HepG2 (cell line): ENCODE results near the gene RTP2. TPM values are rescaled to one million over a fixed set of nuclear protein-coding genes. Genes with fewer than 3 reads are reported as not detected.
A peak's percentile ranks its signal among the peaks of the same experiment; 100 is the strongest.

Source experiments
- FLYWCH1 ChIP-seq: sonication (generic); formaldehyde crosslinking; IDR thresholded peaks from 2 replicates; pipeline ENCODE4 v1.8.1; 2023; ENCODE audit warnings: mild to moderate bottlenecking, missing genetic modification reagents
- FOXK2 ChIP-seq: fragments of 450-650 bp; IDR thresholded peaks from 2 replicates; pipeline ENCODE4 v1.6.1; 2016
- HHEX ChIP-seq: IDR thresholded peaks from 2 replicates; pipeline ENCODE4 v1.6.1; 2016; ENCODE audit warnings: control low read depth
- IKZF4 ChIP-seq: sonication (generic); formaldehyde crosslinking; IDR thresholded peaks from 2 replicates; pipeline ENCODE4 v1.5.1; 2020; ENCODE audit warnings: borderline replicate concordance, mild to moderate bottlenecking, low read depth, missing genetic modification reagents; ENCODE audit errors: not compliant biosample characterization
- NFKB2 ChIP-seq: sonication (generic); formaldehyde crosslinking; IDR thresholded peaks from 2 replicates; pipeline ENCODE4 v1.4.0; 2020; ENCODE audit warnings: missing genetic modification reagents, borderline replicate concordance
- RARG ChIP-seq: sonication (generic); formaldehyde crosslinking; IDR thresholded peaks from 2 replicates; pipeline ENCODE4 v1.4.0; 2020; ENCODE audit warnings: low read depth, mild to moderate bottlenecking, missing genetic modification reagents
- RORA ChIP-seq: sonication (generic); formaldehyde crosslinking; IDR thresholded peaks from 2 replicates; pipeline ENCODE4 v1.5.0; 2020; ENCODE audit warnings: mild to moderate bottlenecking, missing genetic modification reagents, moderate library complexity
- TSC22D2 ChIP-seq: sonication (generic); formaldehyde crosslinking; IDR thresholded peaks from 2 replicates; pipeline ENCODE4 v1.5.1; 2020; ENCODE audit warnings: missing genetic modification reagents, mild to moderate bottlenecking, borderline replicate concordance
- ZFP90 ChIP-seq: sonication (generic); formaldehyde crosslinking; IDR thresholded peaks from 2 replicates; pipeline ENCODE4 v1.8.0; 2022; ENCODE audit warnings: missing genetic modification reagents, mild to moderate bottlenecking, inconsistent platforms, borderline replicate concordance
- ZNF619 ChIP-seq: sonication (generic); formaldehyde crosslinking; IDR thresholded peaks from 2 replicates; pipeline ENCODE4 v1.4.0; 2020; ENCODE audit warnings: mild to moderate bottlenecking, missing genetic modification reagents
- ZNF776 ChIP-seq: sonication (generic); formaldehyde crosslinking; IDR thresholded peaks from 2 replicates; pipeline ENCODE4 v1.4.0; 2020; ENCODE audit warnings: mild to moderate bottlenecking, missing genetic modification reagents
- polyA plus RNA-seq, 8 experiments: library from polyadenylated mRNA; depleted of rRNA in 3 of 8; stranded (reverse) in 7 of 8; unstranded in 1 of 8; fragments of >200 nt; fragmentation: Illumina TruSeq in 4 of 8; extraction: Trizol in 4 of 8; gene quantifications; 2 replicates each; pipeline versions ENCODE4 v1.2.1 to v1.2.3, GENCODE V29; 2011 to 2016; ENCODE audit warnings: low read depth in 4 of 8, missing spikeins in 1 of 8, mixed read lengths in 1 of 8; ENCODE audit not compliant: insufficient read depth in 1 of 8
- total RNA-seq, 5 experiments: library from RNA; depleted of rRNA; stranded (reverse); fragments of >200 nt; fragmentation: Illumina TruSeq; extraction: Trizol; gene quantifications; 2 replicates each; pipeline ENCODE4 v1.2.3, GENCODE V29; 2016; ENCODE audit warnings: low read depth in 1 of 5
- TF ChIP-seq, protein P1 (sequence below): sonication (generic); formaldehyde crosslinking; IDR thresholded peaks from 2 replicates; pipeline ENCODE4 v1.4.0; 2020; ENCODE audit warnings: missing genetic modification reagents, borderline replicate concordance
- TF ChIP-seq, protein P2 (sequence below): sonication (generic); formaldehyde crosslinking; IDR thresholded peaks from 2 replicates; pipeline ENCODE4 v1.5.1; 2020; ENCODE audit warnings: mild to moderate bottlenecking, missing genetic modification reagents, moderate library complexity
- TF ChIP-seq, protein P3 (sequence below): sonication (generic); formaldehyde crosslinking; IDR thresholded peaks from 2 replicates; pipeline ENCODE4 v1.5.0; 2020; ENCODE audit warnings: missing genetic modification reagents
- TF ChIP-seq, protein P4 (sequence below): sonication (generic); formaldehyde crosslinking; IDR thresholded peaks from 2 replicates; pipeline ENCODE4 v1.4.0; 2020; ENCODE audit warnings: mild to moderate bottlenecking, missing genetic modification reagents
- TF ChIP-seq, protein P5 (sequence below): sonication (generic); formaldehyde crosslinking; IDR thresholded peaks from 2 replicates; pipeline ENCODE4 v1.8.0; 2022; ENCODE audit warnings: low read depth, missing genetic modification reagents

The RTP2 gene
- total and polyA plus RNA-seq, 2 of the 13 experiments (the other 11 are each of a cell fraction or from before 2014, with no cell fraction given) = not detected

DNA sequence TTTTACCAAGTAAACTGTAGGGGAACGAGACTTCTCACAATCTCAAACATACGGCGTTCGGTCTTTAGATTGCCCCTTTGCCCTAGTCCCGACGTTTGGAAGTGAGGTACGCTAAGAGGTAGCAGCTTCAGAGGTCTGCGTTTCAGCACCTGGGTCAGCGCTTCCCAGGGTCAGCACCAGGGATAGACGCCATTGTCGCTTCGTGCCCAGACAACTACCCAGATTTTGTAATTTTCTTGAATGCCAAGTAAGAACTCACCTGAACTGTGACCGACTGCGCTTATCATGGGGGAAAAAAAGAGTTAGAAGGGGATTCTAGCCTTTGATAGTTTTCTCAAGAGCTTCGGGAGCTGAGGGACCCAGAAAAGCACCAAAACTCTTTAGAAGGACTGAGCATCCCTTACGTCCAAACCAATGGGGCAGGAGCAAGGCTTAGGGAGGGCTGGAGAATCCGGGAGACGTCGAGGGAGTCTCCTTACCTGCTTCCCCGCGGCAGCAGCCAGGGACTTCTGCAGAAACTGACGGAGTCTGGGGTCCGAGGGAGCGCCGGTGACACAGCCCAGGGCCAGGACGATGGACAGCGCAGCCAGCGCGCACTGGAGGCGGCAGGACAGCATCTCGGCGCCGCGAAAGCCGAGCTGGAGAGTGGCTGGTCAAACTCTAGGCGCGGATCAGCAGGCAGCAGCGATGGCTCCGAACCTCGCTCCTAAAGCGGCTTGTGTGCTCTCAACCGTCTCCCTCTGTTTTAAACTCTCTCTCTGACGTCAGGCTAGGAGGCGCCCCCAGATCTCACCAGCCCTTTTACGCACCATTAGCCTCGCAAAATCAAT lies 32.5 kb downstream of the RTP2 start, which contains the start of gene SST (continued):
- TF ChIP-seq, protein P1, sequence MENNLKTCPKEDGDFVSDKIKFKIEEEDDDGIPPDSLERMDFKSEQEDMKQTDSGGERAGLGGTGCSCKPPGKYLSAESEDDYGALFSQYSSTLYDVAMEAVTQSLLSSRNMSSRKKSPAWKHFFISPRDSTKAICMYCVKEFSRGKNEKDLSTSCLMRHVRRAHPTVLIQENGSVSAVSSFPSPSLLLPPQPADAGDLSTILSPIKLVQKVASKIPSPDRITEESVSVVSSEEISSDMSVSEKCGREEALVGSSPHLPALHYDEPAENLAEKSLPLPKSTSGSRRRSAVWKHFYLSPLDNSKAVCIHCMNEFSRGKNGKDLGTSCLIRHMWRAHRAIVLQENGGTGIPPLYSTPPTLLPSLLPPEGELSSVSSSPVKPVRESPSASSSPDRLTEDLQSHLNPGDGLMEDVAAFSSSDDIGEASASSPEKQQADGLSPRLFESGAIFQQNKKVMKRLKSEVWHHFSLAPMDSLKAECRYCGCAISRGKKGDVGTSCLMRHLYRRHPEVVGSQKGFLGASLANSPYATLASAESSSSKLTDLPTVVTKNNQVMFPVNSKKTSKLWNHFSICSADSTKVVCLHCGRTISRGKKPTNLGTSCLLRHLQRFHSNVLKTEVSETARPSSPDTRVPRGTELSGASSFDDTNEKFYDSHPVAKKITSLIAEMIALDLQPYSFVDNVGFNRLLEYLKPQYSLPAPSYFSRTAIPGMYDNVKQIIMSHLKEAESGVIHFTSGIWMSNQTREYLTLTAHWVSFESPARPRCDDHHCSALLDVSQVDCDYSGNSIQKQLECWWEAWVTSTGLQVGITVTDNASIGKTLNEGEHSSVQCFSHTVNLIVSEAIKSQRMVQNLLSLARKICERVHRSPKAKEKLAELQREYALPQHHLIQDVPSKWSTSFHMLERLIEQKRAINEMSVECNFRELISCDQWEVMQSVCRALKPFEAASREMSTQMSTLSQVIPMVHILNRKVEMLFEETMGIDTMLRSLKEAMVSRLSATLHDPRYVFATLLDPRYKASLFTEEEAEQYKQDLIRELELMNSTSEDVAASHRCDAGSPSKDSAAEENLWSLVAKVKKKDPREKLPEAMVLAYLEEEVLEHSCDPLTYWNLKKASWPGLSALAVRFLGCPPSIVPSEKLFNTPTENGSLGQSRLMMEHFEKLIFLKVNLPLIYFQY (CRISPR knock-in tag) = peak; percentile 95
- TF ChIP-seq, protein P2, sequence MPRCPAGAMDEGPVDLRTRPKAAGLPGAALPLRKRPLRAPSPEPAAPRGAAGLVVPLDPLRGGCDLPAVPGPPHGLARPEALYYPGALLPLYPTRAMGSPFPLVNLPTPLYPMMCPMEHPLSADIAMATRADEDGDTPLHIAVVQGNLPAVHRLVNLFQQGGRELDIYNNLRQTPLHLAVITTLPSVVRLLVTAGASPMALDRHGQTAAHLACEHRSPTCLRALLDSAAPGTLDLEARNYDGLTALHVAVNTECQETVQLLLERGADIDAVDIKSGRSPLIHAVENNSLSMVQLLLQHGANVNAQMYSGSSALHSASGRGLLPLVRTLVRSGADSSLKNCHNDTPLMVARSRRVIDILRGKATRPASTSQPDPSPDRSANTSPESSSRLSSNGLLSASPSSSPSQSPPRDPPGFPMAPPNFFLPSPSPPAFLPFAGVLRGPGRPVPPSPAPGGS (CRISPR knock-in tag) = peak; percentile 72
- TF ChIP-seq RORA (CRISPR knock-in tag) = 0 out of 2 replicates have a peak, but pooled peaks have one; percentile 38
- 0 out of 2 replicates have a peak, but pooled peaks have one; percentile 85 for TF ChIP-seq FLYWCH1 (CRISPR knock-in tag)
- peak; percentile 95 for TF ChIP-seq IKZF4
- TF ChIP-seq, protein P3, sequence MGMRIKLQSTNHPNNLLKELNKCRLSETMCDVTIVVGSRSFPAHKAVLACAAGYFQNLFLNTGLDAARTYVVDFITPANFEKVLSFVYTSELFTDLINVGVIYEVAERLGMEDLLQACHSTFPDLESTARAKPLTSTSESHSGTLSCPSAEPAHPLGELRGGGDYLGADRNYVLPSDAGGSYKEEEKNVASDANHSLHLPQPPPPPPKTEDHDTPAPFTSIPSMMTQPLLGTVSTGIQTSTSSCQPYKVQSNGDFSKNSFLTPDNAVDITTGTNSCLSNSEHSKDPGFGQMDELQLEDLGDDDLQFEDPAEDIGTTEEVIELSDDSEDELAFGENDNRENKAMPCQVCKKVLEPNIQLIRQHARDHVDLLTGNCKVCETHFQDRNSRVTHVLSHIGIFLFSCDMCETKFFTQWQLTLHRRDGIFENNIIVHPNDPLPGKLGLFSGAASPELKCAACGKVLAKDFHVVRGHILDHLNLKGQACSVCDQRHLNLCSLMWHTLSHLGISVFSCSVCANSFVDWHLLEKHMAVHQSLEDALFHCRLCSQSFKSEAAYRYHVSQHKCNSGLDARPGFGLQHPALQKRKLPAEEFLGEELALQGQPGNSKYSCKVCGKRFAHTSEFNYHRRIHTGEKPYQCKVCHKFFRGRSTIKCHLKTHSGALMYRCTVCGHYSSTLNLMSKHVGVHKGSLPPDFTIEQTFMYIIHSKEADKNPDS (CRISPR knock-in tag) = no peak
- TF ChIP-seq, protein P4, sequence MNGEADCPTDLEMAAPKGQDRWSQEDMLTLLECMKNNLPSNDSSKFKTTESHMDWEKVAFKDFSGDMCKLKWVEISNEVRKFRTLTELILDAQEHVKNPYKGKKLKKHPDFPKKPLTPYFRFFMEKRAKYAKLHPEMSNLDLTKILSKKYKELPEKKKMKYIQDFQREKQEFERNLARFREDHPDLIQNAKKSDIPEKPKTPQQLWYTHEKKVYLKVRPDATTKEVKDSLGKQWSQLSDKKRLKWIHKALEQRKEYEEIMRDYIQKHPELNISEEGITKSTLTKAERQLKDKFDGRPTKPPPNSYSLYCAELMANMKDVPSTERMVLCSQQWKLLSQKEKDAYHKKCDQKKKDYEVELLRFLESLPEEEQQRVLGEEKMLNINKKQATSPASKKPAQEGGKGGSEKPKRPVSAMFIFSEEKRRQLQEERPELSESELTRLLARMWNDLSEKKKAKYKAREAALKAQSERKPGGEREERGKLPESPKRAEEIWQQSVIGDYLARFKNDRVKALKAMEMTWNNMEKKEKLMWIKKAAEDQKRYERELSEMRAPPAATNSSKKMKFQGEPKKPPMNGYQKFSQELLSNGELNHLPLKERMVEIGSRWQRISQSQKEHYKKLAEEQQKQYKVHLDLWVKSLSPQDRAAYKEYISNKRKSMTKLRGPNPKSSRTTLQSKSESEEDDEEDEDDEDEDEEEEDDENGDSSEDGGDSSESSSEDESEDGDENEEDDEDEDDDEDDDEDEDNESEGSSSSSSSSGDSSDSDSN (CRISPR knock-in tag) = no peak
- TF ChIP-seq, protein P5, sequence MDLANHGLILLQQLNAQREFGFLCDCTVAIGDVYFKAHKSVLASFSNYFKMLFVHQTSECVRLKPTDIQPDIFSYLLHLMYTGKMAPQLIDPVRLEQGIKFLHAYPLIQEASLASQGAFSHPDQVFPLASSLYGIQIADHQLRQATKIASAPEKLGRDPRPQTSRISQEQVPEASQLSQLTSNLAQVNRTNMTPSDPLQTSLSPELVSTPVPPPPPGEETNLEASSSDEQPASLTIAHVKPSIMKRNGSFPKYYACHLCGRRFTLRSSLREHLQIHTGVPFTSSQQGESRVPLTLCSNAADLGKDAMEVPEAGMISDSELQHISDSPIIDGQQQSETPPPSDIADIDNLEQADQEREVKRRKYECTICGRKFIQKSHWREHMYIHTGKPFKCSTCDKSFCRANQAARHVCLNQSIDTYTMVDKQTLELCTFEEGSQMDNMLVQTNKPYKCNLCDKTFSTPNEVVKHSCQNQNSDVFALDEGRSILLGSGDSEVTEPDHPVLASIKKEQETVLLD = 0 out of 2 replicates have a peak, but pooled peaks have one; percentile 43
- no peak for TF ChIP-seq FOXK2
- TF ChIP-seq ZNF619 (CRISPR knock-in tag) = no peak
- TF ChIP-seq NFKB2 (CRISPR knock-in tag) = peak; percentile 93
- 0 out of 2 replicates have a peak, but pooled peaks have one; percentile 59 for TF ChIP-seq ZNF776
- TF ChIP-seq TSC22D2 (CRISPR knock-in tag) = peak; percentile 100
- TF ChIP-seq ZFP90 (CRISPR knock-in tag) = peak; percentile 99
- TF ChIP-seq RARG (CRISPR knock-in tag) = peak; percentile 88; the same call in 1 of the 2 replicates
- TF ChIP-seq HHEX (CRISPR knock-in tag) = peak; percentile 79
